Daoy (cell line): ENCODE results near the gene RFTN1. TPM values are rescaled to one million over a fixed set of nuclear protein-coding genes. Genes with fewer than 3 reads are reported as not detected.

Experiments used
- DNase-seq: peaks from one replicate; pipeline ENCODE4 v3.0.0-alpha.2; 2015; ENCODE audit warnings: low read depth
- total RNA-seq: library from RNA; depleted of rRNA; stranded (reverse); fragments of >200 nt; shearing (Covaris generic); gene quantifications from 2 replicates; pipeline ENCODE4 v1.2.3, GENCODE V29; 2014

RFTN1 gene
- total RNA-seq, 1 experiment from 2014 or later: 27.9 TPM

- no peak for DNase-seq
Measured at GRCh38 chr3:16439163-16439847, 74.2 kb downstream of the RFTN1 start.

- DNase-seq: no peak
Measured at GRCh38 chr3:16437640-16438039, 75.9 kb downstream of the RFTN1 start.

- DNase-seq: no peak
Measured at GRCh38 chr3:16433701-16434151, 79.8 kb downstream of the RFTN1 start.

- no peak for DNase-seq
Measured at GRCh38 chr3:16432714-16433113, 80.8 kb downstream of the RFTN1 start.

GRCh38 chr3:16430717-16431630, 82.5 kb downstream of the RFTN1 start:
- DNase-seq: no peak

- no peak for DNase-seq
Measured at GRCh38 chr3:16429086-16429485, 84.4 kb downstream of the RFTN1 start.

- no peak for DNase-seq
Measured at GRCh38 chr3:16428612-16429011, 84.9 kb downstream of the RFTN1 start.

GRCh38 chr3:16427103-16427965, 86.2 kb downstream of the RFTN1 start:
- DNase-seq: peak; percentile 17

- no peak for DNase-seq
Measured at GRCh38 chr3:16426665-16427064, 86.8 kb downstream of the RFTN1 start.

- no peak for DNase-seq
Measured at GRCh38 chr3:16426029-16426400, 87.5 kb downstream of the RFTN1 start.

GRCh38 chr3:16425398-16426028, 88.0 kb downstream of the RFTN1 start:
- no peak for DNase-seq

- no peak for DNase-seq
Measured at GRCh38 chr3:16423947-16424673, 89.4 kb downstream of the RFTN1 start.

GRCh38 chr3:16423298-16423697, 90.2 kb downstream of the RFTN1 start:
- no peak for DNase-seq

- DNase-seq: no peak
Measured at GRCh38 chr3:16419640-16420241, 93.8 kb downstream of the RFTN1 start.

GRCh38 chr3:16417945-16418739, 95.4 kb downstream of the RFTN1 start:
- DNase-seq: no peak

- no peak for DNase-seq
Measured at GRCh38 chr3:16415911-16416476, 97.5 kb downstream of the RFTN1 start.

GRCh38 chr3:16413321-16413720, 100.2 kb downstream of the RFTN1 start:
- DNase-seq: no peak

GRCh38 chr3:16412192-16412800, 101.2 kb downstream of the RFTN1 start:
- DNase-seq: no peak

- DNase-seq: no peak
Measured at GRCh38 chr3:16411441-16411840, 102.1 kb downstream of the RFTN1 start.
